Measurements from ENCODE around the gene TBKBP1.
A peak's percentile ranks its signal among the peaks of the same experiment; 100 is the strongest.
"Not testable (repeated sequence)": the region's sequence is repeated elsewhere in the genome, so short reads cannot be mapped to it uniquely, and the experiment has no call there.

TBKBP1 gene

GRCh38 chr17:47678196-47678595, 15.8 kb upstream of the TBKBP1 start:
- no peak for DNase-seq

GRCh38 chr17:47682138-47682537, 11.8 kb upstream of the TBKBP1 start:
- DNase-seq = no peak

- not testable (repeated sequence) for DNase-seq
Measured at GRCh38 chr17:47682727-47683126, 11.2 kb upstream of the TBKBP1 start.

- DNase-seq = no peak
Measured at GRCh38 chr17:47684025-47684424, 9.9 kb upstream of the TBKBP1 start.

- DNase-seq = no peak
Measured at GRCh38 chr17:47684535-47685193, 9.3 kb upstream of the TBKBP1 start.

- DNase-seq = peak; percentile 65
Measured at GRCh38 chr17:47685556-47686275, 8.2 kb upstream of the TBKBP1 start.

- peak; percentile 87 for DNase-seq
Measured at GRCh38 chr17:47686276-47686635, 7.7 kb upstream of the TBKBP1 start.

GRCh38 chr17:47686664-47687327, 7.2 kb upstream of the TBKBP1 start:
- peak; percentile 78 for DNase-seq

- DNase-seq = no peak
Measured at GRCh38 chr17:47687328-47687690, 6.7 kb upstream of the TBKBP1 start.

GRCh38 chr17:47687748-47688147, 6.2 kb upstream of the TBKBP1 start:
- DNase-seq = peak; percentile 47

- no peak for DNase-seq
Measured at GRCh38 chr17:47690121-47690520, 3.8 kb upstream of the TBKBP1 start.

- DNase-seq = no peak
Measured at GRCh38 chr17:47692137-47692894, 1.6 kb upstream of the TBKBP1 start.

GRCh38 chr17:47692895-47693730, 848 bp upstream of the TBKBP1 start:
- no peak for DNase-seq

- peak; percentile 61 for DNase-seq
Measured at GRCh38 chr17:47694581-47695428, 844 bp downstream of the TBKBP1 start.

GRCh38 chr17:47695429-47696376, 1.7 kb downstream of the TBKBP1 start:
- DNase-seq = no peak

- no peak for DNase-seq
Measured at GRCh38 chr17:47696717-47697642, 3.0 kb downstream of the TBKBP1 start.

GRCh38 chr17:47697906-47698711, 4.1 kb downstream of the TBKBP1 start:
- no peak for DNase-seq

All from HCEC 1CT (cell line).